Small intestine (tissue), 7 donors: Measurements from ENCODE around the gene ACLY. TPM values are rescaled to one million over a fixed set of nuclear protein-coding genes. Genes with fewer than 3 reads are reported as not detected.
A peak's percentile ranks its signal among the peaks of the same experiment; 100 is the strongest.
"Not testable (repeated sequence)": the region's sequence is repeated elsewhere in the genome, so short reads cannot be mapped to it uniquely, and the experiment has no call there.

ENCODE experiments used
- DNase-seq, 2 donors: peaks; one replicate each; pipeline versions ENCODE4 v3.0.0 to v3.0.0-alpha.2; 2013
- FAIRE-seq: peaks from 2 replicates; lab custom pipeline; 2012; peaks lifted over from hg19 to GRCh38; lab: Jason Lieb, UNC
- H3K27ac ChIP-seq, 3 donors: one replicate each; pipeline ENCODE4 v1.5.1; 2013; ENCODE audit warnings: low read length in 2 of 3, mild to moderate bottlenecking in 2 of 3, control low read depth in 1 of 3, inconsistent platforms in 1 of 3, low read depth in 1 of 3, moderate library complexity in 1 of 3
- H3K27me3 ChIP-seq, 3 donors: one replicate each; pipeline ENCODE4 v1.6.1; 2013; ENCODE audit warnings: low read length in 3 of 3, inconsistent platforms in 1 of 3; ENCODE audit not compliant: control insufficient read depth in 3 of 3, insufficient read depth in 3 of 3
- H3K36me3 ChIP-seq, 3 donors: one replicate each; pipeline ENCODE4 v1.6.1; 2013; ENCODE audit warnings: low read length in 3 of 3, inconsistent platforms in 1 of 3, low read depth in 1 of 3, mild to moderate bottlenecking in 1 of 3, moderate library complexity in 1 of 3; ENCODE audit not compliant: control insufficient read depth in 3 of 3, insufficient read depth in 2 of 3
- H3K4me1 ChIP-seq, 3 donors: one replicate each; pipeline ENCODE4 v1.6.1; 2013; ENCODE audit warnings: low read length in 2 of 3, inconsistent platforms in 1 of 3, low read depth in 1 of 3, mild to moderate bottlenecking in 1 of 3, moderate library complexity in 1 of 3; ENCODE audit not compliant: control insufficient read depth in 3 of 3, insufficient read depth in 2 of 3
- H3K4me3 ChIP-seq, 3 donors: one replicate each; pipeline ENCODE4 v1.5.1; 2013; ENCODE audit warnings: low read length in 3 of 3, control low read depth in 1 of 3, inconsistent platforms in 1 of 3, low read depth in 1 of 3, mild to moderate bottlenecking in 1 of 3, moderate library complexity in 1 of 3
- H3K9me3 ChIP-seq, 2 donors: one replicate each; pipeline ENCODE4 v1.6.1; 2013; ENCODE audit warnings: low read depth in 1 of 2, low read length in 1 of 2; ENCODE audit not compliant: control insufficient read depth in 2 of 2, insufficient read depth in 1 of 2
- WGBS, 3 donors: extraction: QIAGEN DNeasy Blood & Tissue Kit; methylation state at CpG; one replicate each; pipeline ENCODE4 v1.1.7; 2013; 5-methylcytosine and 5-hydroxymethylcytosine counted together
- polyA plus RNA-seq, 4 donors: library from polyadenylated mRNA; stranded (reverse) in 3 of 4; unstranded in 1 of 4; fragments of 200-250 nt in 3 of 4; fragments of 120-200 nt in 1 of 4; gene quantifications; one replicate each; pipeline versions ENCODE4 v1.2.1 to v1.2.3, GENCODE V29; 2013
- donor health status: healthy with polysubstance abuse.
- donor health status: control.
- donor health status: control.
- donor health status: Bipolar disorder and iron deficiency.
- donor health status: healthy.

The ACLY gene
- polyA plus RNA-seq, 4 donors: 44.0 to 84.9 (median 54.4) TPM

GRCh38 chr17:41932816-41933389, 14.2 kb upstream of the ACLY start:
- DNase-seq: no peak
- Histone ChIP-seq H3K4me3 (no peak overlapping the region), H3K27ac (no peak overlapping the region), H3K9me3 (no peaks in the 10 kb centered on the region), H3K4me1 (peaks cover 0 to 9% (median 2%) of the 10 kb centered on the region in 3 donors), H3K36me3 (peaks cover 0 to 6% (median 0%) of the 10 kb centered on the region in 3 donors), H3K27me3 (no peaks in the 10 kb centered on the region)
- 10 to 22% (median 12%) methylated on average over 2 of the region's 2 CpGs for WGBS, 3 donors
- FAIRE-seq: no peak

GRCh38 chr17:41931715-41932114, 13.0 kb upstream of the ACLY start:
- not testable (repeated sequence) for FAIRE-seq, H3K9me3 ChIP-seq, H3K4me3 ChIP-seq, H3K36me3 ChIP-seq, H3K27ac ChIP-seq, H3K27me3 ChIP-seq, DNase-seq, H3K4me1 ChIP-seq
- WGBS, 3 donors: 80 to 89% (median 88%) methylated on average over 4 of the region's 4 CpGs

GRCh38 chr17:41930833-41931156, 12.0 kb upstream of the ACLY start:
- 43 to 60% (median 52%) methylated on average over 15 to 18 of the region's 18 CpGs for WGBS, 3 donors
- H3K4me1 ChIP-seq, DNase-seq, H3K9me3 ChIP-seq, H3K27me3 ChIP-seq, H3K36me3 ChIP-seq, FAIRE-seq: not testable (repeated sequence)
- Histone ChIP-seq H3K4me3 (peak overlapping the region in 2 of 3 donors; percentile 37 to 76), H3K27ac (peak overlapping the region in 2 of 3 donors; percentile 91 to 95)

GRCh38 chr17:41930009-41930832, 11.5 kb upstream of the ACLY start, which contains the start of gene ODAD4:
Gene ODAD4 (plus strand): TSS chr17:41930617. CDS start chr17:41930724, 107 bp downstream.
- Histone ChIP-seq H3K4me3 (peak within 1 kb of the TSS; percentile 9 to 76 (median 37)), H3K27ac (peak within 1 kb of the TSS; percentile 66 to 95 (median 91)), H3K27me3 (no peaks in the 10 kb centered on the region), H3K36me3 (no peaks in the 10 kb centered on the region), H3K9me3 (no peaks in the 10 kb centered on the region), H3K4me1 (peaks cover 0 to 9% (median 2%) of the 10 kb centered on the region in 3 donors)
- whole genome bisulfite sequencing, 3 donors: 0 to 2% (median 1%) methylated on average over 43 of the region's 43 CpGs
- FAIRE-seq (no peak), DNase-seq (peak; percentile 97)

- Histone ChIP-seq H3K4me1 (peaks cover 0 to 9% (median 2%) of the 10 kb centered on the region in 3 donors), H3K4me3 (no peak overlapping the region), H3K9me3 (no peaks in the 10 kb centered on the region), H3K27me3 (no peaks in the 10 kb centered on the region), H3K27ac (no peak overlapping the region), H3K36me3 (no peaks in the 10 kb centered on the region)
- 63 to 73% (median 66%) methylated on average over 6 of the region's 6 CpGs for WGBS, 3 donors
- DNase-seq: no peak
- FAIRE-seq: no peak
Observed at GRCh38 chr17:41928693-41929251, 10.0 kb upstream of the ACLY start.

- no peaks in the 10 kb centered on the region for H3K27me3 ChIP-seq
- H3K4me3 ChIP-seq: no peak overlapping the region
- peaks cover 0 to 7% (median 2%) of the 10 kb centered on the region in 3 donors for H3K4me1 ChIP-seq
- H3K27ac ChIP-seq: no peak overlapping the region
- 75 to 79% (median 79%) methylated on average over 7 of the region's 7 CpGs for WGBS, 3 donors
- no peaks in the 10 kb centered on the region for H3K9me3 ChIP-seq
- DNase-seq (no peak), FAIRE-seq (no peak)
- H3K36me3 ChIP-seq: no peaks in the 10 kb centered on the region
Observed at GRCh38 chr17:41925991-41926590, 7.3 kb upstream of the ACLY start.

GRCh38 chr17:41920580-41920955, 1.8 kb upstream of the ACLY start:
- Histone ChIP-seq H3K9me3 (no peaks in the 10 kb centered on the region), H3K4me1 (peaks cover 0 to 24% (median 4%) of the 10 kb centered on the region in 3 donors), H3K27me3 (no peaks in the 10 kb centered on the region), H3K4me3 (no peak overlapping the region), H3K27ac (no peak overlapping the region), H3K36me3 (peaks cover 0 to 4% (median 0%) of the 10 kb centered on the region in 3 donors)
- 89 to 96% (median 94%) methylated on average over 5 of the region's 5 CpGs for WGBS, 3 donors
- DNase-seq (no peak), FAIRE-seq (no peak)
